Activated T-cell treated with anti-CD3 and anti-CD28 coated beads for 1 hour (primary cell): ENCODE results near the gene KANSL3.

Experiments
- DNase-seq: peaks from one replicate; pipeline ENCODE4 v3.0.0-alpha.2; 2020; ENCODE audit warnings: low read depth

Gene KANSL3

GRCh38 chr2:96604104-96604503 is 34.0 kb downstream of the KANSL3 start:
- no peak for DNase-seq

- DNase-seq = no peak
Observed at GRCh38 chr2:96602330-96602823, 35.7 kb downstream of the KANSL3 start.

GRCh38 chr2:96601382-96602292 is 36.5 kb downstream of the KANSL3 start:
- DNase-seq = no peak

- DNase-seq = no peak
Observed at GRCh38 chr2:96599941-96600340, 38.2 kb downstream of the KANSL3 start.

GRCh38 chr2:96596596-96596995 is 41.5 kb downstream of the KANSL3 start:
- no peak for DNase-seq

- no peak for DNase-seq
Observed at GRCh38 chr2:96594691-96595152, 43.4 kb downstream of the KANSL3 start.

GRCh38 chr2:96594282-96594681 is 43.8 kb downstream of the KANSL3 start:
- DNase-seq = no peak

- DNase-seq = no peak
Observed at GRCh38 chr2:96591494-96591893, 46.6 kb downstream of the KANSL3 start.

GRCh38 chr2:96591054-96591453 is 47.1 kb downstream of the KANSL3 start:
- no peak for DNase-seq

GRCh38 chr2:96587843-96588242 is 50.3 kb downstream of the KANSL3 start:
- DNase-seq = no peak

- DNase-seq = no peak
Observed at GRCh38 chr2:96584017-96584416, 54.1 kb downstream of the KANSL3 start.

GRCh38 chr2:96580771-96581170 is 57.3 kb downstream of the KANSL3 start:
- DNase-seq = no peak

- no peak for DNase-seq
Observed at GRCh38 chr2:96579422-96579821, 58.7 kb downstream of the KANSL3 start.

- no peak for DNase-seq
Observed at GRCh38 chr2:96578731-96579130, 59.4 kb downstream of the KANSL3 start.

- DNase-seq = no peak
Observed at GRCh38 chr2:96577501-96577900, 60.6 kb downstream of the KANSL3 start.

- DNase-seq = no peak
Observed at GRCh38 chr2:96575785-96576456, 62.2 kb downstream of the KANSL3 start.

GRCh38 chr2:96574364-96574763 is 63.7 kb downstream of the KANSL3 start:
- no peak for DNase-seq

GRCh38 chr2:96568094-96568493 is 70.0 kb downstream of the KANSL3 start:
- DNase-seq = no peak

- DNase-seq = no peak
Observed at GRCh38 chr2:96565111-96565510, 73.0 kb downstream of the KANSL3 start.

GRCh38 chr2:96564563-96564962 is 73.5 kb downstream of the KANSL3 start:
- no peak for DNase-seq

- DNase-seq = no peak
Observed at GRCh38 chr2:96564026-96564425, 74.1 kb downstream of the KANSL3 start.

- no peak for DNase-seq
Observed at GRCh38 chr2:96558485-96558884, 79.6 kb downstream of the KANSL3 start.

- DNase-seq = no peak
Observed at GRCh38 chr2:96558061-96558460, 80.1 kb downstream of the KANSL3 start.
